GM10266 (cell line): ENCODE data around the gene XYLT1.

Experiments
- DNase-seq: peaks from one replicate; pipeline ENCODE4 v3.0.0; 2012; ENCODE audit errors: extremely low spot score
- CTCF ChIP-seq: IDR thresholded peaks from 2 replicates; pipeline ENCODE4 v1.5.1; 2012; ENCODE audit warnings: mild to moderate bottlenecking, low read depth; ENCODE audit not compliant: control insufficient read depth, insufficient read depth; ENCODE audit errors: missing control alignments

XYLT1 gene

GRCh38 chr16:17228708-17229055 lies 242.1 kb downstream of the XYLT1 start:
- no peak for TF ChIP-seq CTCF
- DNase-seq, result no peak

- TF ChIP-seq CTCF, result no peak
- no peak for DNase-seq
Observed at GRCh38 chr16:17228048-17228707, 242.6 kb downstream of the XYLT1 start.

GRCh38 chr16:17227278-17227677 lies 243.5 kb downstream of the XYLT1 start:
- TF ChIP-seq CTCF, result no peak
- no peak for DNase-seq

GRCh38 chr16:17225541-17225940 lies 245.2 kb downstream of the XYLT1 start:
- no peak for TF ChIP-seq CTCF
- DNase-seq, result no peak

GRCh38 chr16:17224879-17225281 lies 245.9 kb downstream of the XYLT1 start:
- DNase-seq, result no peak
- no peak for TF ChIP-seq CTCF

GRCh38 chr16:17224350-17224749 lies 246.4 kb downstream of the XYLT1 start:
- DNase-seq, result no peak
- no peak for TF ChIP-seq CTCF

GRCh38 chr16:17223576-17223975 lies 247.2 kb downstream of the XYLT1 start:
- no peak for DNase-seq
- no peak for TF ChIP-seq CTCF
